Epithelial cell of esophagus (primary cell): Measurements from ENCODE around the gene ROBO1.
"Not testable (repeated sequence)": the region's sequence is repeated elsewhere in the genome, so short reads cannot be mapped to it uniquely, and the experiment has no call there.

Experiments used
- DNase-seq: peaks from one replicate; pipeline ENCODE4 v3.0.0; 2010; ENCODE audit warnings: low read depth
- H3K4me3 ChIP-seq: 2 replicates; pipeline ENCODE4 v1.5.1; 2011; ENCODE audit warnings: mild to moderate bottlenecking, low read length, control low read depth
- TF ChIP-seq, protein P1 (sequence below): IDR thresholded peaks from 2 replicates; pipeline ENCODE4 v1.5.1; 2011; ENCODE audit warnings: low read depth, mild to moderate bottlenecking, low read length, control low read depth, inconsistent platforms; ENCODE audit not compliant: insufficient read depth; ENCODE audit errors: missing control alignments

ROBO1 gene

DNA sequence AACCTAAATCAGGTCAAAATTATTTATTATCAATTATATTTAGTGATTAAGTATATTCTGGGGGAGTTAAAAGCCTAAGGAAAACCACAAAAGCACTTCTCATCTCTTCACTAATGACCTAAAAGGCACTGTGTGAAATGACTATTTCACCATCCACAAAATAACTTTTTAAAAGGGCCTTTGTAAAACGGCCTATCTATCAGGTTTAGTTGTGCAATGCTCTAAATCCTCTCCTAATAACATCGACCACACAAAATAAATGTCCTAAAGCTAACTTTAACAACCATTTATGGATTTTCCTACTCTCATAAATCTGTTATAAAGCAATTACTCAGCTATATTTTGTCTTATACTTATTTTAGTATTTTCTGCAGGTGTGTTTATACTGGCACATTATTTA, 1066.3 kb downstream of the ROBO1 start:
- H3K4me3 ChIP-seq: no peak overlapping the region
- DNase-seq: no peak

DNA sequence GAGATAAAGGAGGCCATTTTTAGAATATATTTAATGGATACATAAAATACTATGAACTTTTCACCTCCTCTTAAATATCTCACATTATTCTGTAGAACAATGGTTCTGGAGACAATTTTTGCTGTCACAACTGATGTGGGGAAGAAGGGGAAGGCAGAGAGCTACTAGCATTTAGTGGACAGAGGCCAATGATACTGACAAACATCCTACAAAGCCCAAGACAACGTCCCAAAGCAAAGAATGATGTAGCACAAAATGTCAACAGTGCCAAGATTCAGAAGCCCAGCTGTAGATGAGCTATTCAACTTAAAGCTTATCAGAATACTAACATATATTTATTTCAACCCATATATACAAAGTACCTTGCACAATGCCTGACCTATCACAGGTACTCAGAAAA, 1069.4 kb downstream of the ROBO1 start:
- no peak overlapping the region for H3K4me3 ChIP-seq
- DNase-seq: no peak
- TF ChIP-seq, protein P1, sequence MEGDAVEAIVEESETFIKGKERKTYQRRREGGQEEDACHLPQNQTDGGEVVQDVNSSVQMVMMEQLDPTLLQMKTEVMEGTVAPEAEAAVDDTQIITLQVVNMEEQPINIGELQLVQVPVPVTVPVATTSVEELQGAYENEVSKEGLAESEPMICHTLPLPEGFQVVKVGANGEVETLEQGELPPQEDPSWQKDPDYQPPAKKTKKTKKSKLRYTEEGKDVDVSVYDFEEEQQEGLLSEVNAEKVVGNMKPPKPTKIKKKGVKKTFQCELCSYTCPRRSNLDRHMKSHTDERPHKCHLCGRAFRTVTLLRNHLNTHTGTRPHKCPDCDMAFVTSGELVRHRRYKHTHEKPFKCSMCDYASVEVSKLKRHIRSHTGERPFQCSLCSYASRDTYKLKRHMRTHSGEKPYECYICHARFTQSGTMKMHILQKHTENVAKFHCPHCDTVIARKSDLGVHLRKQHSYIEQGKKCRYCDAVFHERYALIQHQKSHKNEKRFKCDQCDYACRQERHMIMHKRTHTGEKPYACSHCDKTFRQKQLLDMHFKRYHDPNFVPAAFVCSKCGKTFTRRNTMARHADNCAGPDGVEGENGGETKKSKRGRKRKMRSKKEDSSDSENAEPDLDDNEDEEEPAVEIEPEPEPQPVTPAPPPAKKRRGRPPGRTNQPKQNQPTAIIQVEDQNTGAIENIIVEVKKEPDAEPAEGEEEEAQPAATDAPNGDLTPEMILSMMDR: no peak

More for the DNA sequence above, 1066.3 kb downstream of the ROBO1 start:
- TF ChIP-seq, protein P1: no peak

DNA sequence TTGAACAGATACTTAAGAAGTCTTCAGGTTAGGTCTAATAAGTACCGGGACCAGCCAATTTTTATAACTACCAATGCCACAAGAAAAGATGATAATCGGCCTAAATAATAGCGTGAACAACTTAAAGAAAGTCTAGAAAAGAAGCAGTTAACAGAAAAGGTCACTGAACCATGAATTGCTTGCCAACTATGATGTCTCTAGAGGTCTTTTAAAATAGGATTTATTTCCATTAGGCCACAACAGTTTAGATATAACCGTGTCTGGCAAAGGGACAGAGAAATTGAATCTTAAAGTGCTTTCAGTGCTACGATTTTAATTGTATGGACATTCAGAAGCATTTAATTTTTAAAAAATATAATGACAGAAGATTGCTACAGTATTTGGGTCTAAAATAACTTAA, 1070.4 kb downstream of the ROBO1 start:
- H3K4me3 ChIP-seq: no peak overlapping the region
- TF ChIP-seq, protein P1: no peak
- DNase-seq: no peak

DNA sequence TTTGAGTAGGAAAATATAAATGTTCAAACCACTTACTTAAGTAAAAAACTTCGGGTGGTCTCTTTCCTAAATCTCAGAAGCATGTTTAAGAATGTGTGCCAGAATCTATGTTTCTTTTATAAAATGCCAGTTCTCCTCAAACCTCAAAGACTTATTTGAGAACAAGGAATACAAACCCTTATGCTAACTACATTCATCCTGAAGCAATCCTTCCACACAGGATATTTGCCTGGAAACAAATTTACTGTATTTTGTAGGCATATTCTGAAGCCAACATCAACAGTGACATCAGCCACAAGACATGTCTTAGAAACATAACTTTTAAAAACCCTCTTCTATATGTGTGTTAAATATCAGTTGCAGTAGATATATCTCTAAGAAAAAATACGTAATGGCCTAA, 1077.0 kb downstream of the ROBO1 start:
- TF ChIP-seq, protein P1: no peak
- no peak for DNase-seq

DNA sequence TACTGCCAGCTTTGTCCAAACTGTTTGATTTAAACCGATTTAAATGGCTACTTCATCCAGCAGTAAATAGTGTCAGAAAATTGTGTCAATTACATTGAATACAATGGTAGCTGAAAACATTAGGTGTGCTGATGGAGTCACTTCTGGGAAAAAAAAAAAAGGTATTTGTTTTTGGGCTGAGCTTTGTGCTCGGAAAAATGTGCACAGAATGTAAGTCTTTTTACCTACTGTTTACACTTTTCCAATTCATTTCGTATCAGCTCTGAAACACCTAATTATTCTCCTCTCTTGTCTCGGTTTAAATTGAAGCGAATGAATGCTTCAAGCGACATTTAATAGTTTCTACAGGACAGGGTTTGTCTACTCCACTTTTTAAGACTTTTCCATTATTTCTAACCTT, 1078.4 kb downstream of the ROBO1 start:
- H3K4me3 ChIP-seq: no peak overlapping the region
- TF ChIP-seq, protein P1: no peak
- no peak for DNase-seq

More for the DNA sequence above, 1077.0 kb downstream of the ROBO1 start:
- H3K4me3 ChIP-seq: no peak overlapping the region

DNA sequence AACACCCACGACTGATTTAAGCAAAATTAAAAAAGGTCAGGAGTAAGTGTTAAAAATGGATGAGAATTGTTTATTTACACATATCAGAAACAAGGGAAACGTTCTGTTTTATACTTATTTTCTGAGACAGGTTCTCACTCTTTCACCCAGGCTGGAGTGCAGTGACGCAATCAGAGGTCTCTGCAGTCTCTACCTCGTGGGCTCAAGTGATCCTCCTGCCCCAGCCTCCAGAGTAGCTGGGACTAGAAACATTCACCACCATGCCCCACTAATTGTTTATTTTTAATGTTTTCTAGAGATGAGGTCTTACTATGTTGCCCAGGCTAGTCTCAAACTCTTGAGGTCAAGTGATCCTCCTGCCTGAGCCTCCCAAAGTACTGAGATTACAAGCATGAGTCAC, 1080.3 kb downstream of the ROBO1 start:
- no peak for DNase-seq
- no peak overlapping the region for H3K4me3 ChIP-seq
- TF ChIP-seq, protein P1: no peak

DNA sequence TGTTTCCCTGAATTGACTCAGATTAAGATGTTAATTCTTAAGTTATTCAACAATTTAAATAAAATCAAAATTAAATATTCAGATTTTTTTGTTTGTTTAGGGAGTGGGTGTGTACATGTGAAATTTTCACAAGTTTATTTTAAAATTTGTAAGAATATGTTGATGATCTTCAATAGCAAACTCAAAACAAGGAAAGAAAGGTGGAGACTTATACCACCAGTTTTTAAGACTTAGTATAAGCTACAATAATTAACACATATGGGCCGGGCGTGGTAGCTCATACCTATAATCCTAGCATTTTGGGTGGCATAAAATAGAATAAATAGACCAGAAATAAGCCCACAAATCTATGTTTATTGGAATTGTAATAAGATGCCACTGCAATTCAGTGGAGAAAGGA, 1084.5 kb downstream of the ROBO1 start:
- no peak overlapping the region for H3K4me3 ChIP-seq
- TF ChIP-seq, protein P1: no peak
- DNase-seq: no peak

DNA sequence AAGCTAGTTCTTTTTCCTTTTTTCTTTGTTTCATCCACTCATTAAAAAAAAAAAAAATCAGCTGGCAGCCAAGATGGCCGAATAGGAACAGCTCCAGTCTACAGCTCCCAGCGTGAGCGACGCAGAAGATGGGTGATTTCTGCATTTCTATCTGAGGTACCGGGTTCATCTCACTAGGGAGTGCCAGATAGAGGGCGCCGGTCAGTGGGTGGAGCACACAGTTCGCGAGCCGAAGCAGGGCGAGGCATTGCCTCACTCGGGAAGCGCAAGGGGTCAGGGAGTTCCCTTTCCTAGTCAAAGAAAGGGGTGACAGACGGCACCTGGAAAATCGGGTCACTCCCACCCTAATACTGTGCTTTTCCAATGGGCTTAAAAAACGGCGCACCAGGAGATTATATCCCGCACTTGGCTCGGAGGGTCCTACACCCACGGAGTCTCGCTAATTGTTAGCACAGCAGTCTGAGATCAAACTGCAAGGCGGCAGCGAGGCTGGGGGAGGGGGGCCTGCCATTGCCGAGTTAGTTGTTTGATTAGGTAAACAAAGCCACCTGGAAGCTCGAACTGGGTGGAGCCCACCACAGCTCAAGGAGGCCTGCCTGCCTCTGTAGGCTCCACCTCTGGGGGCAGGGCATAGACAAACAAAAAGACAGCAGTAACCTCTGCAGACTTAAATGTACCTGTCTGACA, 1092.5 kb downstream of the ROBO1 start:
- not testable (repeated sequence) for H3K4me3 ChIP-seq, DNase-seq
